ENCODE measurements around the gene DOP1A.

DNA sequence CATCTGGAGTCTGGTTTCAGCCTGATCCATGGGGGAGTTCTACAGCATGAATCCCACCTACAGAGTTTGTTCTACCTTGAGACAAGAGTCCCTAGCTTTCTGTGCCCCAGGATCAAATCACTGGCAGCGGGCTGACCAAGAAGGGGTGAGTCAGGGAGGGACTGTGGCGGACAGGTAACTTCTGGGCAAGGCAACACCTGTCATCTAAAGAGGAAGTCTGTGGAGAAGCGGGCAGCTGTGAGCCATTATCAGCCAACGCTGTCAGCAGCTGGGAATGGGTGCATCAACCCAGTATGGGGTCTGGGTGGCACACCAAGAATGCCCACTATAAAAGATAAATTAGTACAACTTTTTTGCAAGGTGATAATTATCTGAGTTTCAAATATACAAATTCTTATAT, 47.7 kb upstream of the DOP1A start:
- TF ChIP-seq ELF1 (CRISPR knock-in tag; IDR thresholded peaks at IDR 0.05): no peak
- no peak for TF ChIP-seq EP300 (IDR thresholded peaks at IDR 0.05; ENCODE audit: low read depth in 2 of 2, low read length in 2 of 2)
- TF ChIP-seq EP300 (CRISPR knock-in tag; IDR thresholded peaks at IDR 0.05; ENCODE audit: borderline replicate concordance): no peak
- TF ChIP-seq NFYB (CRISPR knock-in tag; IDR thresholded peaks at IDR 0.05): no peak
- TF ChIP-seq ZBTB7B (CRISPR knock-in tag; IDR thresholded peaks at IDR 0.05): no peak
- TF ChIP-seq ZBED4 (CRISPR knock-in tag; IDR thresholded peaks at IDR 0.05; ENCODE audit: borderline replicate concordance): no peak
- no peak for TF ChIP-seq CTCF (CRISPR knock-in tag; IDR thresholded peaks at IDR 0.05)
- no peak for TF ChIP-seq E2F5 (CRISPR knock-in tag; conservative IDR thresholded peaks at IDR 0.05)
- TF ChIP-seq HOMEZ (CRISPR knock-in tag; IDR thresholded peaks at IDR 0.05; ENCODE audit: low read depth): no peak
- TF ChIP-seq POLR2A (IDR thresholded peaks at IDR 0.05; ENCODE audit: insufficient read depth in 1 of 2, low read depth in 2 of 2, low read length in 2 of 2): no peak
- TF ChIP-seq TP53 (CRISPR knock-in tag; conservative IDR thresholded peaks at IDR 0.05): no peak
- TF ChIP-seq ZFP37 (CRISPR knock-in tag; IDR thresholded peaks at IDR 0.05; ENCODE audit: borderline replicate concordance): no peak
- TF ChIP-seq KAT7 (CRISPR knock-in tag; IDR thresholded peaks at IDR 0.05; ENCODE audit: borderline replicate concordance): no peak
